OCI-LY7 (cell line): ENCODE data around the gene SPATS1.

Source experiments
- EZH2phosphoT487 ChIP-seq: fragments of 200-600 bp; sonication (generic); IDR thresholded peaks from 2 replicates; pipeline ENCODE4 v1.6.1; 2018; ENCODE audit warnings: low read depth, borderline replicate concordance, mild to moderate bottlenecking, mixed run types, antibody characterized with exemption, low read length, moderate library complexity, mixed read lengths
- TF ChIP-seq, protein P1 (sequence below): fragments of 200-600 bp; sonication (generic); conservative IDR thresholded peaks from 2 replicates; pipeline ENCODE4 v1.5.1; 2014; ENCODE audit warnings: mild to moderate bottlenecking, antibody characterized with exemption, low read length, moderate library complexity, mixed read lengths

- TF ChIP-seq, protein P1, sequence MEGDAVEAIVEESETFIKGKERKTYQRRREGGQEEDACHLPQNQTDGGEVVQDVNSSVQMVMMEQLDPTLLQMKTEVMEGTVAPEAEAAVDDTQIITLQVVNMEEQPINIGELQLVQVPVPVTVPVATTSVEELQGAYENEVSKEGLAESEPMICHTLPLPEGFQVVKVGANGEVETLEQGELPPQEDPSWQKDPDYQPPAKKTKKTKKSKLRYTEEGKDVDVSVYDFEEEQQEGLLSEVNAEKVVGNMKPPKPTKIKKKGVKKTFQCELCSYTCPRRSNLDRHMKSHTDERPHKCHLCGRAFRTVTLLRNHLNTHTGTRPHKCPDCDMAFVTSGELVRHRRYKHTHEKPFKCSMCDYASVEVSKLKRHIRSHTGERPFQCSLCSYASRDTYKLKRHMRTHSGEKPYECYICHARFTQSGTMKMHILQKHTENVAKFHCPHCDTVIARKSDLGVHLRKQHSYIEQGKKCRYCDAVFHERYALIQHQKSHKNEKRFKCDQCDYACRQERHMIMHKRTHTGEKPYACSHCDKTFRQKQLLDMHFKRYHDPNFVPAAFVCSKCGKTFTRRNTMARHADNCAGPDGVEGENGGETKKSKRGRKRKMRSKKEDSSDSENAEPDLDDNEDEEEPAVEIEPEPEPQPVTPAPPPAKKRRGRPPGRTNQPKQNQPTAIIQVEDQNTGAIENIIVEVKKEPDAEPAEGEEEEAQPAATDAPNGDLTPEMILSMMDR: no peak
- no peak for TF ChIP-seq EZH2phosphoT487
Observed at GRCh38 chr6:44321210-44321609, 21.2 kb upstream of the SPATS1 start.
